ENCODE results near the gene LRPPRC. TPM values are rescaled to one million over a fixed set of nuclear protein-coding genes. Genes with fewer than 3 reads are reported as not detected.

LRPPRC gene
- total and polyA plus RNA-seq, 2 donors (not counting 3 experiments of a cell fraction or from before 2014, with no cell fraction given) = 22.6 to 94.0 TPM

GRCh38 chr2:44038277-44038676 is 42.5 kb upstream of the LRPPRC start:
- H3K27ac ChIP-seq (ENCODE audit: insufficient read depth, low read depth, low read length) = no peak overlapping the region
- no peak for DNase-seq (ENCODE audit: low read depth, low spot score)
- H3K27me3 ChIP-seq (ENCODE audit: control insufficient read depth in 2 of 2, insufficient read depth in 2 of 2, low read length in 2 of 2) = peaks cover 5 to 13% of the 10 kb centered on the region in 2 experiments
- H4K20me1 ChIP-seq (replicated peaks; ENCODE audit: control insufficient read depth, extremely low read depth, insufficient read depth, low read length) = no peaks in the 10 kb centered on the region
- CTCF ChIA-PET = interaction anchor here (1.2 kb wide), 1 partner anchor 441 kb away, joined by 5 read pairs; no protein-coding TSS in a partner anchor
- H3K36me3 ChIP-seq (ENCODE audit: control insufficient read depth in 2 of 2, extremely low read depth in 1 of 2, insufficient read depth in 2 of 2, low read length in 2 of 2) = no peaks in the 10 kb centered on the region
- dilution Hi-C loops (cut with MboI; ENCODE audit: extremely low pct_ligation_motif_present, low sequenced_read_pairs) = no loop called here
- H3K4me2 ChIP-seq (ENCODE audit: insufficient read depth, low read length) = no peak overlapping the region
- FAIRE-seq = no peak
- TF ChIP-seq JUN (IDR thresholded peaks at IDR 0.05; ENCODE audit: borderline replicate concordance, insufficient read depth, insufficient read length, low read depth) = no peak
- TF ChIP-seq POLR2AphosphoS5 (IDR thresholded peaks at IDR 0.05; ENCODE audit: insufficient read depth, low read depth, low read length) = no peak
- TF ChIP-seq MAX (IDR thresholded peaks at IDR 0.05; ENCODE audit: insufficient read depth, insufficient read length) = no peak
- TF ChIP-seq POLR2A (IDR thresholded peaks at IDR 0.05; ENCODE audit: low read depth, low read length) = no peak
- no peak for TF ChIP-seq MYC (IDR thresholded peaks at IDR 0.05; ENCODE audit: low read depth, low read length)
- no peak for TF ChIP-seq FOS (IDR thresholded peaks at IDR 0.05; ENCODE audit: borderline replicate concordance, insufficient read depth, low read length)
- no peaks in the 10 kb centered on the region for H3K9me1 ChIP-seq (replicated peaks; ENCODE audit: control insufficient read depth, extremely low read depth, insufficient read depth, low read length)
- H3K4me1 ChIP-seq (ENCODE audit: control insufficient read depth, extremely low read depth, insufficient read depth, low read length) = no peaks in the 10 kb centered on the region
- intact Hi-C loops (cut with micrococcal nuclease) = no loop called here
- POLR2A ChIA-PET = no interaction called here
- no peaks in the 10 kb centered on the region for H3K79me2 ChIP-seq (ENCODE audit: control insufficient read depth, insufficient read depth, low read length)
- BruUV-seq (replicated peaks) = no TSS peak
- H2AFZ ChIP-seq (ENCODE audit: low read depth, low read length) = no peak overlapping the region
- no peak overlapping the region for H3K4me3 ChIP-seq (replicated peaks in 1 of 3; ENCODE audit: insufficient read depth in 1 of 3, low read depth in 1 of 3, low read length in 3 of 3)
- H3K9me3 ChIP-seq (replicated peaks; ENCODE audit: control insufficient read depth, insufficient read depth, low read length) = no peaks in the 10 kb centered on the region
- no peak overlapping the region for H3K9ac ChIP-seq (replicated peaks; ENCODE audit: extremely low read depth, insufficient read depth, low read length)

GRCh38 chr2:44037221-44037620 is 41.4 kb upstream of the LRPPRC start:
- H3K9me3 ChIP-seq (replicated peaks; ENCODE audit: control insufficient read depth, insufficient read depth, low read length) = no peaks in the 10 kb centered on the region
- dilution Hi-C loops (cut with MboI; ENCODE audit: extremely low pct_ligation_motif_present, low sequenced_read_pairs) = no loop called here
- FAIRE-seq (no peak), DNase-seq (ENCODE audit: low read depth, low spot score) (no peak)
- CTCF ChIA-PET = no interaction called here
- no peaks in the 10 kb centered on the region for H4K20me1 ChIP-seq (replicated peaks; ENCODE audit: control insufficient read depth, extremely low read depth, insufficient read depth, low read length)
- no peaks in the 10 kb centered on the region for H3K4me1 ChIP-seq (ENCODE audit: control insufficient read depth, extremely low read depth, insufficient read depth, low read length)
- H3K9me1 ChIP-seq (replicated peaks; ENCODE audit: control insufficient read depth, extremely low read depth, insufficient read depth, low read length) = no peaks in the 10 kb centered on the region
- no peak overlapping the region for H3K27ac ChIP-seq (ENCODE audit: insufficient read depth, low read depth, low read length)
- peaks cover 5 to 13% of the 10 kb centered on the region in 2 experiments for H3K27me3 ChIP-seq (ENCODE audit: control insufficient read depth in 2 of 2, insufficient read depth in 2 of 2, low read length in 2 of 2)
- POLR2A ChIA-PET = no interaction called here
- no peaks in the 10 kb centered on the region for H3K36me3 ChIP-seq (ENCODE audit: control insufficient read depth in 2 of 2, extremely low read depth in 1 of 2, insufficient read depth in 2 of 2, low read length in 2 of 2)
- TF ChIP-seq MAX (IDR thresholded peaks at IDR 0.05; ENCODE audit: insufficient read depth, insufficient read length) = no peak
- TF ChIP-seq CTCF (IDR thresholded peaks at IDR 0.05; ENCODE audit: extremely low read depth in 1 of 2, insufficient read depth in 1 of 2, low read depth in 1 of 2, low read length in 2 of 2) = no peak
- no peak for TF ChIP-seq FOS (IDR thresholded peaks at IDR 0.05; ENCODE audit: borderline replicate concordance, insufficient read depth, low read length)
- TF ChIP-seq JUN (IDR thresholded peaks at IDR 0.05; ENCODE audit: borderline replicate concordance, insufficient read depth, insufficient read length, low read depth) = no peak
- TF ChIP-seq POLR2A (IDR thresholded peaks at IDR 0.05; ENCODE audit: low read depth, low read length) = no peak
- TF ChIP-seq MYC (IDR thresholded peaks at IDR 0.05; ENCODE audit: low read depth, low read length) = no peak
- no peak for TF ChIP-seq GATA2 (IDR thresholded peaks at IDR 0.05; ENCODE audit: insufficient read depth, insufficient read length, low read depth, low read length)
- H3K4me3 ChIP-seq (replicated peaks in 1 of 3; ENCODE audit: insufficient read depth in 1 of 3, low read depth in 1 of 3, low read length in 3 of 3) = no peak overlapping the region
- intact Hi-C loops (cut with micrococcal nuclease) = no loop called here
- no peak overlapping the region for H3K4me2 ChIP-seq (ENCODE audit: insufficient read depth, low read length)
- H3K79me2 ChIP-seq (ENCODE audit: control insufficient read depth, insufficient read depth, low read length) = no peaks in the 10 kb centered on the region
- no TSS peak for BruUV-seq (replicated peaks)
- H3K9ac ChIP-seq (replicated peaks; ENCODE audit: extremely low read depth, insufficient read depth, low read length) = no peak overlapping the region
- H2AFZ ChIP-seq (ENCODE audit: low read depth, low read length) = no peak overlapping the region
